GM12875 (cell line): ENCODE results near the gene HEG1.

Source experiments
- H3K4me3 ChIP-seq: one replicate; pipeline ENCODE4 v1.5.1; 2011; ENCODE audit warnings: low read depth, low read length, control low read depth
- TF ChIP-seq, protein P1 (sequence below): IDR thresholded peaks from 2 replicates; pipeline ENCODE4 v1.5.1; 2011; ENCODE audit warnings: low read depth, mild to moderate bottlenecking, control low read depth, inconsistent platforms, low read length, moderate library complexity, borderline replicate concordance; ENCODE audit not compliant: insufficient read depth

Gene HEG1

DNA sequence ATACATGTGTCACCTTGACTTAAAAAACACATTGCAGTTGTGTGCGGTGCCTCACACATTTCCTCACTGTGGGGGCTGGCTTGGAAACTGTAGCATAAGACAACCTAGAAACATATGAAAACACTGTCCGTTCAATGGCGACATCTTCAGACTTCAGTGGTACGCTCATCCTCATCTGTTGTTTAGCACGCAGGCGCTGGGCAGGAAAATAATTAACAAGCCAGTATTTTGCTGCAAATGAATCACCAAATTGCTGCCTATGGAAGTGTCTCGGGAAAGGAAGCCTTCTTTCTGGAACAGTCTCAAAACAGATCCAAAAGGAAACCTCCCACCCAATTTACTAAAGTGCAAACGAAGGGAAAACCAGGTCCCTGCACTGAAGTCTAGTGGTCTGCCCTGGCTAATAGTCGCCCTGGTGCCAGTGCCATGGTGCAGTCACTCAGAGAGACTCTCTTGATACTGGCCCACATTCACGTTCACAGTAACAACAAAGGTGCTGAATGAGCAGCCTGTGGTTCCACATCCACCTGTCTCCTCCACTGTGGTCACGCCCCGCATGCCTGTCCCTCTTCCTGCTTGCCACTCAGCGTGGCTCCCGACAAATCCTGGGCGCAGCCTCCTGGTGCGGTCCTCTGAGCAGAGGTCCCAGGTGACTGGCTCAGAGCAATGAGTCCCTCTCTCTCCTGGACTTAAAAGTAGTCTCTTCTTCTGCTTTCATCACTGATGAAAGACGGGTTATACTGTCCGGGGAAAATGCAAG, 85.7 kb downstream of the HEG1 start:
- TF ChIP-seq, protein P1, sequence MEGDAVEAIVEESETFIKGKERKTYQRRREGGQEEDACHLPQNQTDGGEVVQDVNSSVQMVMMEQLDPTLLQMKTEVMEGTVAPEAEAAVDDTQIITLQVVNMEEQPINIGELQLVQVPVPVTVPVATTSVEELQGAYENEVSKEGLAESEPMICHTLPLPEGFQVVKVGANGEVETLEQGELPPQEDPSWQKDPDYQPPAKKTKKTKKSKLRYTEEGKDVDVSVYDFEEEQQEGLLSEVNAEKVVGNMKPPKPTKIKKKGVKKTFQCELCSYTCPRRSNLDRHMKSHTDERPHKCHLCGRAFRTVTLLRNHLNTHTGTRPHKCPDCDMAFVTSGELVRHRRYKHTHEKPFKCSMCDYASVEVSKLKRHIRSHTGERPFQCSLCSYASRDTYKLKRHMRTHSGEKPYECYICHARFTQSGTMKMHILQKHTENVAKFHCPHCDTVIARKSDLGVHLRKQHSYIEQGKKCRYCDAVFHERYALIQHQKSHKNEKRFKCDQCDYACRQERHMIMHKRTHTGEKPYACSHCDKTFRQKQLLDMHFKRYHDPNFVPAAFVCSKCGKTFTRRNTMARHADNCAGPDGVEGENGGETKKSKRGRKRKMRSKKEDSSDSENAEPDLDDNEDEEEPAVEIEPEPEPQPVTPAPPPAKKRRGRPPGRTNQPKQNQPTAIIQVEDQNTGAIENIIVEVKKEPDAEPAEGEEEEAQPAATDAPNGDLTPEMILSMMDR = no peak
- H3K4me3 ChIP-seq = no peak overlapping the region

DNA sequence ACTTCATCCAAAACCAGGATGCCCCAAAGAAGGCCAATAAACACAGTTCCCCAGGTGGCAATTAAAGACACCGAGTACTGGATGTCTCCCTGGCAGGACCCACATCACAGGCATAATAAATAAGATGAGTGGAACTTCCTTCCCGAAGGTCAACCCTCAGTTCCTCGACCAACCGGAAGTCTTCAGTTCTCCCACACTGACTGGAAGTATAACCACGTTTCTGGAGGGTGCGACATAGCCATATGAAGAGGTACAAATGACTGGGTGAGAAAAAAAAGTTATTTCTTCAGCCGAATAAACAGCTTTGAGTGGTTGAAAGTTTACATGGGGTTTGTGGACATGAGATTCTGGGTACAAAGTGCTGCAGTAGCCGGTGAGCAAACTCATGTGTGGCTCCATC, 86.6 kb downstream of the HEG1 start:
- TF ChIP-seq, protein P1 = no peak
- no peak overlapping the region for H3K4me3 ChIP-seq

DNA sequence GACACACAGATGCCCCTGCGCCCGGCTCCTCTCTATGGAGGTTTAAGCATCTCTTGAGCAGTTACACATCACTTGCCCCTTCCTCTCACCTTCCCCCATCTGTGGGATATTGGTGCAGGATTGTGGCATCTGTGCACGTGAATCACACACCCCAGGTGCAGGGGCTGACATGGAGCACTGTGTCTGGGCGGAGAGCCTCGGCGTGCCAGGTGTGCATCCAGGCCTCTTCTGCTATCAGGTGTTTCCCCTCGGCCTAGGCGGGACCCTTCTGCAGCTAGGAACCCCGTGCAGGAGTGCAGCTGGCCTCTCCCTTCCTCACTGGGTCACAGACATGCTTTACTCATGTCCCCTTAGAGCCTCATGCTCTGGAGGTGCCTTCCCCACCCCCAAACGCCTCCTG, 87.8 kb downstream of the HEG1 start:
- TF ChIP-seq, protein P1 = no peak
- H3K4me3 ChIP-seq = no peak overlapping the region

DNA sequence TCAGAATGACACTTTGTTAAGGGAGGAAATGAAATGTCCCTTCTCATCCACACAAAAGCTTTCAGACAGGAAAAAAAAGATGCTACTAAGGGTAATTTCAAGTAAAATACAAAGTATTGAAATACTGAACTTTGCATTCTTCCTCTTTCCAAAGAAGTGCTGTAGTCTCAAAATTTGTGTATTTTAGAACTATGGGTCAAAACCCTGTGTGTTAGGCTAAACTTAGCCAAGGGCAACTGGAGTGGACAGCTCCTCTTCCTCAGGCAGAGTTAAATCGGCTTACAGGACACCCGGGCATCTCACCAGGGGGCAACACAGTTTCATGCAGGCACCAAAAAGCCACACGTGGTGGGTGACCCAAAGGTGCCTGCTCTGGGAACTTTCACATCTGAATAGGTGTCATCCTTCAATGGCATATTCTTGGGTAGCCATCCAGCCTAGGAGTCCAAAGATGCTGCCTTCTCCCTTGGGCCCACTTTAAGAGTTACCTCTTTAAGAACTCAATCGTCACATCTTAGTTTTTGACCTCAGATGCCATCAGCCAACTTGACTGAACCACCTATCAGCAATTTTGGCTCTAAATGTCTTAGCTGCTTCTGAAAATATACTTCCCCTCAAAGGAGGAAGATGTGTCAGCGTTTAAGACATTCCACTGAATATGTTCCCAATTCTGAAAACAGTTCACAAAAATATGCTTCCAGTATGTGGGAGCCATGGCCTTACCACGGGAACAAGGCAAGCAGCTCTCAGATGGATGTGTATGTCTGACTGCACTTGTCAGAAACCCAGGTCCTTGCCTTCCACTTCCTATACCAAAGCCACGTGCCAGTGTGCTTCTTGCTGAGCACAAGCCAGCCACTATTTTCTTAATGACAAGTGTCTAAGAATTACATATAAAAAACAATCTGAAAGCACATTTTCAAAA, 89.0 kb downstream of the HEG1 start:
- no peak overlapping the region for H3K4me3 ChIP-seq
- TF ChIP-seq, protein P1 = no peak

DNA sequence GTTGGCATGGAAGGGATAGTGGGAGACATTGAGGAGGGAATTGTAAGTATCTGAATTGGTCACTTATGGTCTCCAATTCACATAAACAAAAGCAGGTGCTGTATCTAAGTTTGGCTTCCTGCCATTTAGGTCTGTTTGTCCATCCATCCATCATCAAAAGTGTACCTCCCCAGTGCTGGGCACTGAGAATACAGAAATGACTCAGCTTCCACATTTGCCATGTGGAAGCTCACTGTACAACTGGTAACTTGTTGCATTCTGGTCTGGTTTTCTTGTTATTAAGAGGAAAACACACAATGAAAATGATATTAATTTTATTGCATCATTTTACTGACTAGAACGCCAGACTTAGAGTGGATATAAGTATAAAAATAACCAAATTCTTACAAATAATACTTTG, 90.4 kb downstream of the HEG1 start:
- no peak overlapping the region for H3K4me3 ChIP-seq
- TF ChIP-seq, protein P1 = no peak

DNA sequence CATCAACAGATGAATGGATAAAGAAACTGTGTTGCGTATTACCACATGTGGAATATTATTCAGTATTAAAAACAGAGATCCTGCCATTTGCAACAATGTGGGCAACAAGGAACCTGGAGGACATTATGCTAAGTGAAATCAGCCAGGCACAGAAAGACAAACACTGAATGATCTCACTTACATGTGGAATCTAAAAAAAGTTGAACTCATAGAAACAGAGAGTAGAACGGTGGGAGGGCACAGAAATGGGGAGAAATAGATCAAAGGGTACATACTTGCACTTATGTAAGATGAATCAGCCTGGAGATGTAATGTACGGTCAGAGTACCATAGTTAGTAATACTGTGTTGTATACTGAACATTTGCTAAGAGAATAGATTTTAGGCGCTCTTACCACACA, 91.4 kb downstream of the HEG1 start:
- no peak overlapping the region for H3K4me3 ChIP-seq
- TF ChIP-seq, protein P1 = no peak
